ENCODE measurements around the gene LDLRAD2. TPM values are rescaled to one million over a fixed set of nuclear protein-coding genes. Genes with fewer than 3 reads are reported as not detected.

Gene LDLRAD2
- total RNA-seq, 1 experiment from 2014 or later = not detected

DNA sequence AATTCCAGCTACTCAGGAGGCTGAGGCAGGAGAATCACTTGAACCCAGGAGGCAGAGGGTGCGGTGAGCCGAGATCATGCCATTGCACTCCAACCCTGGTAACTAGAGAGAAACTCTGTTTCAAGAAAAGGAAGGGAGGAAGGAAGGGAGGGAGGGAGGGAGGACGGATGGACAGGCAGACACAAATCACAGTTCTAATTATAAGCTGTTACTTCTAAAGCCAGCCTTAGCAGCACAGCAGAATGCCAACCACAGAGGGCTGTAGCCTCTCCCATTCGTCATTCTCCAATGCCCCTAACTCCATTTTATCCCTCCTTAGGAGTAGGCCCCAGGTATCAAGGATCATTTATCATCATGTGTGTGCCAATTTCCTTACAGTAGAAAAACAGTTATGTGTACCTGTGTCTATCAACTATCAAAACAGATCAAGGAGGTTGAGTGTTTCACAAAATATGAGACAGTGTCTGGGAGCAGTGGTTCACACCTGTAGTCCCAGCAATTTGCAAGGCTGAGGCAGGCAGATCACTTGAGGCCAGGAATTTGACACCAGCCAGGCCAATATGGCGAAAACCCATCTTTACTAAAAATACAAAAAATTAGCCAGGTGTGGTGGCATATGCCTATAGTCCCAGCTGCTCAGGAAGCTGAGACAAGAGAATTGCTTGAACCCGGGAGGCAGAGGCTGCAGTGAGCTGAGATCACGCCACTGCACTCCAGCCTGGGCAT is 48.2 kb upstream of the LDLRAD2 start:
- no peak overlapping the region for H3K9ac ChIP-seq (ENCODE audit: low read length)
- no peaks in the 10 kb centered on the region for H3K9me2 ChIP-seq (ENCODE audit: insufficient read depth)
- DNase-seq (ENCODE audit: low read depth, low spot score) (no peak), ATAC-seq (no peak)
- H4K20me1 ChIP-seq (ENCODE audit: insufficient read depth) = no peaks in the 10 kb centered on the region
- H3K27ac ChIP-seq (ENCODE audit: low read depth, low read length) = no peak overlapping the region
- no peaks in the 10 kb centered on the region for H3K9me3 ChIP-seq (ENCODE audit: control insufficient read depth in 1 of 2, insufficient read depth in 1 of 2, low read depth in 1 of 2, low read length in 2 of 2)
- H3K79me2 ChIP-seq (ENCODE audit: insufficient read depth, low read length) = peaks cover 94% of the 10 kb centered on the region
- peaks cover 22 to 24% of the 10 kb centered on the region in 2 experiments for H3K4me1 ChIP-seq (ENCODE audit: control insufficient read depth in 1 of 2, insufficient read depth in 2 of 2, low read length in 2 of 2)
- H3K4me2 ChIP-seq (ENCODE audit: low read length) = no peak overlapping the region
- TF ChIP-seq EZH2phosphoT487 (IDR thresholded peaks at IDR 0.05; ENCODE audit: borderline replicate concordance) (no peak), JUND (IDR thresholded peaks at IDR 0.05) (no peak), RAD21 (IDR thresholded peaks at IDR 0.05; ENCODE audit: low read depth) (no peak), ZFX (IDR thresholded peaks at IDR 0.05) (no peak), ELF1 (IDR thresholded peaks at IDR 0.05; ENCODE audit: borderline replicate concordance, low read depth) (no peak), EZH2 (IDR thresholded peaks at IDR 0.05) (no peak), EGR1 (IDR thresholded peaks at IDR 0.05; ENCODE audit: low read depth) (no peak), CEBPB (IDR thresholded peaks at IDR 0.05; ENCODE audit: low read depth) (no peak), YY1 (IDR thresholded peaks at IDR 0.05; ENCODE audit: extremely low read depth, insufficient replicate concordance, low read depth, low read length) (no peak), SRF (IDR thresholded peaks at IDR 0.05; ENCODE audit: low read depth) (no peak), POLR2AphosphoS5 (IDR thresholded peaks at IDR 0.05; ENCODE audit: low read depth, low read length) (no peak), TCF7L2 (IDR thresholded peaks at IDR 0.05; ENCODE audit: borderline replicate concordance, extremely low read depth, insufficient read depth, insufficient read length) (no peak), CBX3 (IDR thresholded peaks at IDR 0.05; ENCODE audit: low read depth) (no peak)
- TF ChIP-seq, protein P1, sequence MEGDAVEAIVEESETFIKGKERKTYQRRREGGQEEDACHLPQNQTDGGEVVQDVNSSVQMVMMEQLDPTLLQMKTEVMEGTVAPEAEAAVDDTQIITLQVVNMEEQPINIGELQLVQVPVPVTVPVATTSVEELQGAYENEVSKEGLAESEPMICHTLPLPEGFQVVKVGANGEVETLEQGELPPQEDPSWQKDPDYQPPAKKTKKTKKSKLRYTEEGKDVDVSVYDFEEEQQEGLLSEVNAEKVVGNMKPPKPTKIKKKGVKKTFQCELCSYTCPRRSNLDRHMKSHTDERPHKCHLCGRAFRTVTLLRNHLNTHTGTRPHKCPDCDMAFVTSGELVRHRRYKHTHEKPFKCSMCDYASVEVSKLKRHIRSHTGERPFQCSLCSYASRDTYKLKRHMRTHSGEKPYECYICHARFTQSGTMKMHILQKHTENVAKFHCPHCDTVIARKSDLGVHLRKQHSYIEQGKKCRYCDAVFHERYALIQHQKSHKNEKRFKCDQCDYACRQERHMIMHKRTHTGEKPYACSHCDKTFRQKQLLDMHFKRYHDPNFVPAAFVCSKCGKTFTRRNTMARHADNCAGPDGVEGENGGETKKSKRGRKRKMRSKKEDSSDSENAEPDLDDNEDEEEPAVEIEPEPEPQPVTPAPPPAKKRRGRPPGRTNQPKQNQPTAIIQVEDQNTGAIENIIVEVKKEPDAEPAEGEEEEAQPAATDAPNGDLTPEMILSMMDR (IDR thresholded peaks at IDR 0.05 in 2 of 3, conservative IDR thresholded peaks at IDR 0.05 in 1 of 3; ENCODE audit: borderline replicate concordance in 1 of 3, insufficient read depth in 1 of 3, low read depth in 2 of 3, low read length in 2 of 3) = no peak
- TF ChIP-seq, protein P2, sequence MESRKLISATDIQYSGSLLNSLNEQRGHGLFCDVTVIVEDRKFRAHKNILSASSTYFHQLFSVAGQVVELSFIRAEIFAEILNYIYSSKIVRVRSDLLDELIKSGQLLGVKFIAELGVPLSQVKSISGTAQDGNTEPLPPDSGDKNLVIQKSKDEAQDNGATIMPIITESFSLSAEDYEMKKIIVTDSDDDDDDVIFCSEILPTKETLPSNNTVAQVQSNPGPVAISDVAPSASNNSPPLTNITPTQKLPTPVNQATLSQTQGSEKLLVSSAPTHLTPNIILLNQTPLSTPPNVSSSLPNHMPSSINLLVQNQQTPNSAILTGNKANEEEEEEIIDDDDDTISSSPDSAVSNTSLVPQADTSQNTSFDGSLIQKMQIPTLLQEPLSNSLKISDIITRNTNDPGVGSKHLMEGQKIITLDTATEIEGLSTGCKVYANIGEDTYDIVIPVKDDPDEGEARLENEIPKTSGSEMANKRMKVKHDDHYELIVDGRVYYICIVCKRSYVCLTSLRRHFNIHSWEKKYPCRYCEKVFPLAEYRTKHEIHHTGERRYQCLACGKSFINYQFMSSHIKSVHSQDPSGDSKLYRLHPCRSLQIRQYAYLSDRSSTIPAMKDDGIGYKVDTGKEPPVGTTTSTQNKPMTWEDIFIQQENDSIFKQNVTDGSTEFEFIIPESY (IDR thresholded peaks at IDR 0.05; ENCODE audit: extremely low read depth, insufficient replicate concordance, low read length) = no peak
- TF ChIP-seq, protein P3, sequence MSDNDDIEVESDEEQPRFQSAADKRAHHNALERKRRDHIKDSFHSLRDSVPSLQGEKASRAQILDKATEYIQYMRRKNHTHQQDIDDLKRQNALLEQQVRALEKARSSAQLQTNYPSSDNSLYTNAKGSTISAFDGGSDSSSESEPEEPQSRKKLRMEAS (IDR thresholded peaks at IDR 0.05) = no peak
- TF ChIP-seq, protein P4, sequence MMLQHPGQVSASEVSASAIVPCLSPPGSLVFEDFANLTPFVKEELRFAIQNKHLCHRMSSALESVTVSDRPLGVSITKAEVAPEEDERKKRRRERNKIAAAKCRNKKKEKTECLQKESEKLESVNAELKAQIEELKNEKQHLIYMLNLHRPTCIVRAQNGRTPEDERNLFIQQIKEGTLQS (IDR thresholded peaks at IDR 0.05) = no peak
- intact Hi-C loops (cut with micrococcal nuclease) = no loop called here
- no peaks in the 10 kb centered on the region for H3K27me3 ChIP-seq (ENCODE audit: insufficient read depth, low read length)
- H2AFZ ChIP-seq (ENCODE audit: low read depth, low read length, poor library complexity, severe bottlenecking) = no peak overlapping the region
- H3K36me3 ChIP-seq (ENCODE audit: control insufficient read depth in 1 of 2, insufficient read depth in 2 of 2, low read length in 2 of 2) = no peaks in the 10 kb centered on the region
- H3K4me3 ChIP-seq (replicated peaks in 1 of 2; ENCODE audit: low read depth in 1 of 2, low read length in 2 of 2) = no peak overlapping the region
- ChIA-PET RAD21 (ENCODE audit: low non-redundant PET in 1 of 2, low total read pairs in 2 of 2, uncharacterized antibody in 2 of 2, unreplicated experiment in 2 of 2) (no interaction called here), CTCF (no interaction called here), POLR2A (interaction anchor here (0.7 kb wide), 1 partner anchor 258 kb away, joined by 3 read pairs; no protein-coding TSS in a partner anchor)
- BruUV-seq (replicated peaks) = no TSS peak

Data from HCT116 (cell line).